Mammary epithelial cell (primary cell): Measurements from ENCODE around the gene BASP1.

Experiments used
- EZH2 ChIP-seq: IDR thresholded peaks from 2 replicates; pipeline ENCODE4 v1.6.1; 2012; ENCODE audit warnings: low read length, inconsistent platforms, borderline replicate concordance
- TF ChIP-seq, protein P1 (sequence below), 2 donors: IDR thresholded peaks in 1 of 2; conservative IDR thresholded peaks in 1 of 2; 2 replicates each; pipeline ENCODE4 v1.5.1; 2011 to 2012; ENCODE audit warnings: inconsistent platforms in 2 of 2, low read length in 2 of 2, mild to moderate bottlenecking in 2 of 2, control low read depth in 1 of 2, low read depth in 1 of 2; ENCODE audit not compliant: insufficient read depth in 1 of 2; ENCODE audit errors: extremely low read depth in 1 of 2

DNA sequence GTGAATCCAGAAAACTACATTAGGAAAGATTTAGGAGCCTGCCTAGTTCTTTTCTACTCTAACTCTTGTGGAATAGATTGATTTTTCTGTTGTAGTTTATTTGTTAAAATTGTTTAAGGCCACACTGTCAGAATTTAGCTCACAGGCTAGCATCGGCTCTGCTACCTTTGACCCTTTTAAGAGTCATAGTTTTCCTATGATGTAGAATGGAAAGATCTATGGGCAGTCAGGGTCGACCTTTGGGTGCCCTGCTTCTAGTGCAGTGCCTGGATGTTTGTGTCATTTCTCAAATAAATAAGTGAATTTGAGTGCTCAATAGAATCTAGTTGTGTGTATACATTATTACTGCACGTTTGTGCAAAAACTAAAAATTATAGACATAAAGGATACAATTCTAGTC lies 38.7 kb downstream of the BASP1 start:
- TF ChIP-seq, protein P1, sequence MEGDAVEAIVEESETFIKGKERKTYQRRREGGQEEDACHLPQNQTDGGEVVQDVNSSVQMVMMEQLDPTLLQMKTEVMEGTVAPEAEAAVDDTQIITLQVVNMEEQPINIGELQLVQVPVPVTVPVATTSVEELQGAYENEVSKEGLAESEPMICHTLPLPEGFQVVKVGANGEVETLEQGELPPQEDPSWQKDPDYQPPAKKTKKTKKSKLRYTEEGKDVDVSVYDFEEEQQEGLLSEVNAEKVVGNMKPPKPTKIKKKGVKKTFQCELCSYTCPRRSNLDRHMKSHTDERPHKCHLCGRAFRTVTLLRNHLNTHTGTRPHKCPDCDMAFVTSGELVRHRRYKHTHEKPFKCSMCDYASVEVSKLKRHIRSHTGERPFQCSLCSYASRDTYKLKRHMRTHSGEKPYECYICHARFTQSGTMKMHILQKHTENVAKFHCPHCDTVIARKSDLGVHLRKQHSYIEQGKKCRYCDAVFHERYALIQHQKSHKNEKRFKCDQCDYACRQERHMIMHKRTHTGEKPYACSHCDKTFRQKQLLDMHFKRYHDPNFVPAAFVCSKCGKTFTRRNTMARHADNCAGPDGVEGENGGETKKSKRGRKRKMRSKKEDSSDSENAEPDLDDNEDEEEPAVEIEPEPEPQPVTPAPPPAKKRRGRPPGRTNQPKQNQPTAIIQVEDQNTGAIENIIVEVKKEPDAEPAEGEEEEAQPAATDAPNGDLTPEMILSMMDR (conservative IDR thresholded peaks at IDR 0.05 in 1 of 2, IDR thresholded peaks at IDR 0.05 in 1 of 2; ENCODE audit: extremely low read depth in 1 of 2, insufficient read depth in 1 of 2, low read depth in 1 of 2, low read length in 2 of 2): no peak
- no peak for TF ChIP-seq EZH2
